ENCODE data around the gene LRGUK. TPM values are rescaled to one million over a fixed set of nuclear protein-coding genes. Genes with fewer than 3 reads are reported as not detected.

LRGUK gene
- total and polyA plus RNA-seq, 2 donors (not counting 3 experiments of a cell fraction or from before 2014, with no cell fraction given) = 0.10 to 0.11 TPM

DNA sequence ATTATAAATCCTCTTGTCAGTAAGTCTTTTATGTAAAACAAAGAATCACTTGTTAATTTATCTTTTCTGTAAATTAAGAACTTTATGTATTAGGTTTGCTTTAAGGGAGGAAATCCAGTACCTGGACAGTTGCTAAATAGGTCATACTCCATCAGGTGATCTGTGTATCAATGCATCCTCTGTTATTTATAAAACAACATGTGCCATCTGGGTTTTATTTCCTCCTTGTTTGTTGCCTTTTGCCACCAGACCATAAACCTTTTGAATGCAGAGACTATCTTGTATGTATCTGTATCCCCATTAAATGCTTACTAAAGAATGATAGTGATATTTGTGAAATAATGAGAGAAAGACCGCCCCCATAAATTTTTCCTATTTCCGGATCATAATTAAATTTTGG is 119.6 kb downstream of the LRGUK start:
- POLR2A ChIA-PET = no interaction called here
- Histone ChIP-seq H3K9ac (replicated peaks; ENCODE audit: extremely low read depth, insufficient read depth, low read length) (no peak overlapping the region), H3K9me1 (replicated peaks; ENCODE audit: control insufficient read depth, extremely low read depth, insufficient read depth, low read length) (no peaks in the 10 kb centered on the region), H3K27ac (ENCODE audit: insufficient read depth, low read depth, low read length) (no peak overlapping the region), H3K36me3 (ENCODE audit: control insufficient read depth in 2 of 2, extremely low read depth in 1 of 2, insufficient read depth in 2 of 2, low read length in 2 of 2) (no peaks in the 10 kb centered on the region), H3K79me2 (ENCODE audit: control insufficient read depth, insufficient read depth, low read length) (no peaks in the 10 kb centered on the region), H3K9me3 (replicated peaks; ENCODE audit: control insufficient read depth, insufficient read depth, low read length) (no peaks in the 10 kb centered on the region), H2AFZ (ENCODE audit: low read depth, low read length) (no peak overlapping the region), H3K4me1 (ENCODE audit: control insufficient read depth, extremely low read depth, insufficient read depth, low read length) (no peaks in the 10 kb centered on the region), H3K4me2 (ENCODE audit: insufficient read depth, low read length) (no peak overlapping the region), H3K4me3 (replicated peaks in 1 of 3; ENCODE audit: insufficient read depth in 1 of 3, low read depth in 1 of 3, low read length in 3 of 3) (no peak overlapping the region), H4K20me1 (replicated peaks; ENCODE audit: control insufficient read depth, extremely low read depth, insufficient read depth, low read length) (no peaks in the 10 kb centered on the region), H3K27me3 (ENCODE audit: control insufficient read depth in 2 of 2, insufficient read depth in 2 of 2, low read length in 2 of 2) (peaks cover 2 to 4% of the 10 kb centered on the region in 2 experiments)
- TF ChIP-seq POLR2A (IDR thresholded peaks at IDR 0.05; ENCODE audit: low read depth, low read length) = no peak
- TF ChIP-seq EZH2 (IDR thresholded peaks at IDR 0.05; ENCODE audit: borderline replicate concordance, low read depth, low read length, severe bottlenecking) = no peak
- TF ChIP-seq POLR2AphosphoS5 (IDR thresholded peaks at IDR 0.05; ENCODE audit: insufficient read depth, low read depth, low read length) = no peak
- FAIRE-seq (no peak), DNase-seq (ENCODE audit: low read depth, low spot score) (no peak)
- CTCF ChIA-PET = no interaction called here
- BruUV-seq (replicated peaks) = no TSS peak
- intact Hi-C loops (cut with micrococcal nuclease) (no loop called here), dilution Hi-C loops (cut with MboI; ENCODE audit: extremely low pct_ligation_motif_present, low sequenced_read_pairs) (no loop called here)

DNA sequence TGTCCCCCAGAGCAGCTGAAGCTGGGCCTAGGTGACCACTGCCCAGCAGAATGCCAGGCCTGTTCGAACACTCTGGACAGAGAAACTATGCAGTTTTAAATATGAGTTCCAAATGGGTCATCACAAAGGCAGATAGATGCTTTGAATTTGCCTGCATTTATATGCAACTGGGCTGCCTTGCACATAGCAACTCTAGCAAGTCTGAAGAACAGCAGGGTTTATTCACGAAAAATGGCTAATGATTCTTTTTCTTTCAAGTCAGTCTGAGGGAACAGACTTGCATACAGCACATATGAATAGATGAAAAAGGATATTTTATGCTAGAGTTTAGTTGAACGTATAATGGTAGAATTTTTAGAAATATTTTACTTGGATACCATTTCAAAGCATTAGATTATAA is 121.1 kb downstream of the LRGUK start:
- Histone ChIP-seq H3K4me1 (ENCODE audit: control insufficient read depth, extremely low read depth, insufficient read depth, low read length) (no peaks in the 10 kb centered on the region), H3K4me2 (ENCODE audit: insufficient read depth, low read length) (no peak overlapping the region), H3K9me3 (replicated peaks; ENCODE audit: control insufficient read depth, insufficient read depth, low read length) (no peaks in the 10 kb centered on the region), H2AFZ (ENCODE audit: low read depth, low read length) (no peak overlapping the region), H3K36me3 (ENCODE audit: control insufficient read depth in 2 of 2, extremely low read depth in 1 of 2, insufficient read depth in 2 of 2, low read length in 2 of 2) (no peaks in the 10 kb centered on the region), H3K4me3 (replicated peaks in 1 of 3; ENCODE audit: insufficient read depth in 1 of 3, low read depth in 1 of 3, low read length in 3 of 3) (no peak overlapping the region), H3K9ac (replicated peaks; ENCODE audit: extremely low read depth, insufficient read depth, low read length) (no peak overlapping the region), H3K79me2 (ENCODE audit: control insufficient read depth, insufficient read depth, low read length) (no peaks in the 10 kb centered on the region), H3K27ac (ENCODE audit: insufficient read depth, low read depth, low read length) (no peak overlapping the region), H3K27me3 (ENCODE audit: control insufficient read depth in 2 of 2, insufficient read depth in 2 of 2, low read length in 2 of 2) (peaks cover 2 to 4% of the 10 kb centered on the region in 2 experiments), H4K20me1 (replicated peaks; ENCODE audit: control insufficient read depth, extremely low read depth, insufficient read depth, low read length) (no peaks in the 10 kb centered on the region), H3K9me1 (replicated peaks; ENCODE audit: control insufficient read depth, extremely low read depth, insufficient read depth, low read length) (no peaks in the 10 kb centered on the region)
- TF ChIP-seq, protein P1, sequence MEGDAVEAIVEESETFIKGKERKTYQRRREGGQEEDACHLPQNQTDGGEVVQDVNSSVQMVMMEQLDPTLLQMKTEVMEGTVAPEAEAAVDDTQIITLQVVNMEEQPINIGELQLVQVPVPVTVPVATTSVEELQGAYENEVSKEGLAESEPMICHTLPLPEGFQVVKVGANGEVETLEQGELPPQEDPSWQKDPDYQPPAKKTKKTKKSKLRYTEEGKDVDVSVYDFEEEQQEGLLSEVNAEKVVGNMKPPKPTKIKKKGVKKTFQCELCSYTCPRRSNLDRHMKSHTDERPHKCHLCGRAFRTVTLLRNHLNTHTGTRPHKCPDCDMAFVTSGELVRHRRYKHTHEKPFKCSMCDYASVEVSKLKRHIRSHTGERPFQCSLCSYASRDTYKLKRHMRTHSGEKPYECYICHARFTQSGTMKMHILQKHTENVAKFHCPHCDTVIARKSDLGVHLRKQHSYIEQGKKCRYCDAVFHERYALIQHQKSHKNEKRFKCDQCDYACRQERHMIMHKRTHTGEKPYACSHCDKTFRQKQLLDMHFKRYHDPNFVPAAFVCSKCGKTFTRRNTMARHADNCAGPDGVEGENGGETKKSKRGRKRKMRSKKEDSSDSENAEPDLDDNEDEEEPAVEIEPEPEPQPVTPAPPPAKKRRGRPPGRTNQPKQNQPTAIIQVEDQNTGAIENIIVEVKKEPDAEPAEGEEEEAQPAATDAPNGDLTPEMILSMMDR (IDR thresholded peaks at IDR 0.05; ENCODE audit: extremely low read depth in 1 of 2, insufficient read depth in 1 of 2, low read depth in 1 of 2, low read length in 2 of 2) = no peak
- no peak for TF ChIP-seq POLR2AphosphoS5 (IDR thresholded peaks at IDR 0.05; ENCODE audit: insufficient read depth, low read depth, low read length)
- CTCF ChIA-PET = no interaction called here
- dilution Hi-C loops (cut with MboI; ENCODE audit: extremely low pct_ligation_motif_present, low sequenced_read_pairs) (no loop called here), intact Hi-C loops (cut with micrococcal nuclease) (no loop called here)
- no TSS peak for BruUV-seq (replicated peaks)
- no peak for DNase-seq (ENCODE audit: low read depth, low spot score)
- FAIRE-seq = no peak
- POLR2A ChIA-PET = no interaction called here
